HCT116 (cell line): ENCODE results near the gene PREPL. TPM values are rescaled to one million over a fixed set of nuclear protein-coding genes. Genes with fewer than 3 reads are reported as not detected.

ENCODE experiments used
- ATAC-seq: fragments of 200-7000 bp; cut with Tn5 transposase; 2 replicates; pipeline ENCODE4 v1.9.1; 2020; ENCODE audit warnings: mild to moderate bottlenecking, moderate library complexity
- BruUV-seq: library from RNA; stranded (reverse); fragments of 400-500 nt; replicated peaks from 2 replicates; lab custom pipeline; 2021; lab: Mats Ljungman, UMichigan
- CTCF ChIA-PET: fragments of 300-600 bp; sonication (Branson Sonifier 250); formaldehyde crosslinking; loops from one replicate; lab custom pipeline; 2021; ENCODE audit warnings: antibody characterized with exemption; lab: Charles Lee
- POLR2A ChIA-PET: fragments of 300-600, 350-600 bp; sonication (Branson Sonifier 250); formaldehyde crosslinking; loops from one replicate; lab custom pipeline; 2021; ENCODE audit warnings: antibody characterized with exemption; lab: Charles Lee
- RAD21 ChIA-PET, 2 experiments: fragments of 300-600 bp; sonication (Branson Sonifier 250); formaldehyde crosslinking; loops; one replicate each; lab custom pipeline; 2023; ENCODE audit warnings: low total read pairs in 2 of 2; ENCODE audit not compliant: uncharacterized antibody in 2 of 2, unreplicated experiment in 2 of 2, low non-redundant PET in 1 of 2; lab: Charles Lee
- DNase-seq: peaks from one replicate; pipeline ENCODE4 v3.0.0-alpha.2; 2010; ENCODE audit warnings: low read depth, low spot score
- H2AFZ ChIP-seq: fragments of 200-600 bp; shearing (Covaris generic), sonication (generic); 2 replicates; pipeline ENCODE4 v1.6.1; 2017; ENCODE audit warnings: low read depth, mixed run types, mixed read lengths, antibody characterized with exemption, low read length; ENCODE audit not compliant: poor library complexity, severe bottlenecking
- H3K27ac ChIP-seq: 2 replicates; pipeline ENCODE4 v1.5.1; 2012; ENCODE audit warnings: low read depth, low read length
- H3K27me3 ChIP-seq: fragments of 200-600 bp; sonication (generic); 2 replicates; pipeline ENCODE4 v1.6.1; 2016; ENCODE audit warnings: mixed run types, low read length, mixed read lengths; ENCODE audit not compliant: insufficient read depth
- H3K36me3 ChIP-seq, 2 experiments: fragments of 200-500 bp in 1 of 2; fragments of 200-600 bp in 1 of 2; sonication (Bioruptor generic) in 1 of 2; sonication (generic) in 1 of 2; 2 replicates each; pipeline versions ENCODE4 v1.5.1 to v1.6.1; 2014 to 2016; ENCODE audit warnings: low read length in 2 of 2, inconsistent platforms in 1 of 2, mixed read lengths in 1 of 2, mixed run types in 1 of 2; ENCODE audit not compliant: insufficient read depth in 2 of 2, control insufficient read depth in 1 of 2
- H3K4me1 ChIP-seq, 2 experiments: fragments of 200-600 bp in 1 of 2; sonication (generic) in 1 of 2; 2 replicates each; pipeline versions ENCODE4 v1.5.1 to v1.6.1; 2012 to 2017; ENCODE audit warnings: low read length in 2 of 2, inconsistent platforms in 1 of 2, mild to moderate bottlenecking in 1 of 2, mixed read lengths in 1 of 2, mixed run types in 1 of 2, moderate library complexity in 1 of 2; ENCODE audit not compliant: insufficient read depth in 2 of 2, control insufficient read depth in 1 of 2
- H3K4me2 ChIP-seq: fragments of 200-600 bp; sonication (generic); 2 replicates; pipeline ENCODE4 v1.6.1; 2017; ENCODE audit warnings: mixed run types, low read length, mixed read lengths
- H3K4me3 ChIP-seq, 2 experiments: fragments of 200-600 bp in 1 of 2; sonication (generic) in 1 of 2; replicated peaks in 1 of 2; 2 replicates each; pipeline ENCODE4 v1.5.1; 2011 to 2016; ENCODE audit warnings: low read length in 2 of 2, control low read depth in 1 of 2, low read depth in 1 of 2, mild to moderate bottlenecking in 1 of 2, mixed read lengths in 1 of 2, mixed run types in 1 of 2
- H3K79me2 ChIP-seq: fragments of 200-600 bp; sonication (generic); 2 replicates; pipeline ENCODE4 v1.6.1; 2017; ENCODE audit warnings: mild to moderate bottlenecking, mixed run types, low read length, moderate library complexity, mixed read lengths; ENCODE audit not compliant: insufficient read depth
- H3K9ac ChIP-seq: fragments of 200-600 bp; sonication (generic); 2 replicates; pipeline ENCODE4 v1.6.1; 2016; ENCODE audit warnings: low read length, mixed read lengths
- H3K9me2 ChIP-seq: fragments of 200-600 bp; sonication (generic), shearing (Covaris generic); 2 replicates; pipeline ENCODE4 v1.6.1; 2017; ENCODE audit warnings: mixed run types, mild to moderate bottlenecking, moderate library complexity; ENCODE audit not compliant: insufficient read depth
- H3K9me3 ChIP-seq, 2 experiments: fragments of 200-500 bp in 1 of 2; fragments of 200-600 bp in 1 of 2; sonication (Bioruptor generic) in 1 of 2; sonication (generic) in 1 of 2; 2 replicates each; pipeline ENCODE4 v1.6.1; 2014 to 2017; ENCODE audit warnings: low read length in 2 of 2, mixed read lengths in 2 of 2, inconsistent platforms in 1 of 2, low read depth in 1 of 2, mild to moderate bottlenecking in 1 of 2, mixed run types in 1 of 2, moderate library complexity in 1 of 2; ENCODE audit not compliant: control insufficient read depth in 1 of 2, insufficient read depth in 1 of 2
- H4K20me1 ChIP-seq: fragments of 200-600 bp; sonication (generic), shearing (Covaris generic); 2 replicates; pipeline ENCODE4 v1.6.1; 2017; ENCODE audit warnings: mixed run types, mild to moderate bottlenecking, moderate library complexity; ENCODE audit not compliant: insufficient read depth
- ATF3 ChIP-seq: IDR thresholded peaks from 2 replicates; pipeline ENCODE4 v1.6.1; 2012
- CEBPB ChIP-seq: IDR thresholded peaks from 2 replicates; pipeline ENCODE4 v1.6.1; 2012; ENCODE audit warnings: low read depth
- CTCF ChIP-seq, 3 experiments: fragments of 200-600 bp in 1 of 3; sonication (generic) in 1 of 3; IDR thresholded peaks in 2 of 3; conservative IDR thresholded peaks in 1 of 3; 2 replicates each; pipeline ENCODE4 v1.5.1; 2012 to 2017; ENCODE audit warnings: low read depth in 2 of 3, low read length in 2 of 3, antibody characterized with exemption in 1 of 3, borderline replicate concordance in 1 of 3, control low read depth in 1 of 3, mild to moderate bottlenecking in 1 of 3, mixed read lengths in 1 of 3, mixed run types in 1 of 3, moderate library complexity in 1 of 3; ENCODE audit not compliant: insufficient read depth in 1 of 3
- ELF1 ChIP-seq: IDR thresholded peaks from 2 replicates; pipeline ENCODE4 v1.6.1; 2012; ENCODE audit warnings: low read depth, borderline replicate concordance
- EZH2 ChIP-seq: fragments of 200-600 bp; sonication (generic); IDR thresholded peaks from 2 replicates; pipeline ENCODE4 v1.6.1; 2017; ENCODE audit warnings: antibody characterized with exemption, mixed run types
- EZH2phosphoT487 ChIP-seq: fragments of 200-600 bp; IDR thresholded peaks from 2 replicates; pipeline ENCODE4 v1.6.1; 2018; ENCODE audit warnings: antibody characterized with exemption, borderline replicate concordance
- SP1 ChIP-seq: IDR thresholded peaks from 2 replicates; pipeline ENCODE4 v1.6.1; 2012; ENCODE audit warnings: low read depth
- YY1 ChIP-seq: IDR thresholded peaks from 2 replicates; pipeline ENCODE4 v1.6.1; 2011; ENCODE audit warnings: low read length, low read depth, moderate library complexity, mild to moderate bottlenecking; ENCODE audit not compliant: insufficient replicate concordance; ENCODE audit errors: extremely low read depth
- ZBTB33 ChIP-seq: IDR thresholded peaks from 2 replicates; pipeline ENCODE4 v1.6.1; 2011; ENCODE audit warnings: mild to moderate bottlenecking, low read length, moderate library complexity; ENCODE audit not compliant: insufficient replicate concordance; ENCODE audit errors: extremely low read depth
- ZFX ChIP-seq: fragments of 450-650 bp; IDR thresholded peaks from 2 replicates; pipeline ENCODE4 v1.6.1; 2017
- intact Hi-C: fragments of 100-400 bp; cut with micrococcal nuclease; formaldehyde crosslinking; loops from 2 replicates; pipeline ENCODE4 v1.10.0; 2022
- total RNA-seq: library from RNA; stranded (reverse); gene quantifications from one replicate; pipeline ENCODE4 v1.2.1, GENCODE V29; 2021; ENCODE audit not compliant: unreplicated experiment

PREPL gene
- total RNA-seq, 1 experiment from 2014 or later, result 31.1 TPM

GRCh38 chr2:44351088-44351487, 10.2 kb downstream of the PREPL start:
- ATAC-seq, result no peak
- no peak overlapping the region for H3K4me3 ChIP-seq
- no peaks in the 10 kb centered on the region for H3K27me3 ChIP-seq
- no peaks in the 10 kb centered on the region for H3K4me1 ChIP-seq
- no peaks in the 10 kb centered on the region; a peak in 1 of 4 replicates for H3K36me3 ChIP-seq
- no peak for DNase-seq
- POLR2A ChIA-PET, result interaction anchor here (2.6 kb wide), 1 partner anchor 11 kb away, joined by 14 read pairs; the partner anchor contains the start of genes CAMKMT and PREPL
- H3K4me2 ChIP-seq, result no peak overlapping the region
- CTCF ChIA-PET, result interaction anchor here (1.0 kb wide), 1 partner anchor 9 kb away, joined by 3 read pairs; no protein-coding TSS in a partner anchor
- peaks cover 9% of the 10 kb centered on the region; the same call in 1 of the 2 replicates for H3K79me2 ChIP-seq
- intact Hi-C loops, result no loop called here
- H4K20me1 ChIP-seq, result no peaks in the 10 kb centered on the region
- H2AFZ ChIP-seq, result no peak overlapping the region
- RAD21 ChIA-PET, result no interaction called here
- TF ChIP-seq SP1 (no peak), EZH2phosphoT487 (no peak), ZFX (no peak), CEBPB (no peak), ATF3 (no peak)
- H3K9me3 ChIP-seq, result no peaks in the 10 kb centered on the region
- no peaks in the 10 kb centered on the region for H3K9me2 ChIP-seq
- no peak overlapping the region for H3K27ac ChIP-seq
- no peak overlapping the region for H3K9ac ChIP-seq
- BruUV-seq, result no TSS peak

- DNase-seq (no peak), ATAC-seq (no peak)
- no peak overlapping the region for H3K4me2 ChIP-seq
- H3K9ac ChIP-seq, result no peak overlapping the region
- no peaks in the 10 kb centered on the region for H3K9me3 ChIP-seq
- no peak overlapping the region for H2AFZ ChIP-seq
- no peak overlapping the region for H3K27ac ChIP-seq
- no peaks in the 10 kb centered on the region for H3K4me1 ChIP-seq
- ChIA-PET POLR2A (interaction anchor here (1.0 kb wide), 1 partner anchor 12 kb away, joined by 3 read pairs; the partner anchor contains the start of gene PREPL), CTCF (no interaction called here), RAD21 (no interaction called here)
- no peak overlapping the region for H3K4me3 ChIP-seq
- H3K9me2 ChIP-seq, result no peaks in the 10 kb centered on the region
- no TSS peak for BruUV-seq
- H3K36me3 ChIP-seq, result peaks cover 0 to 3% of the 10 kb centered on the region in 2 experiments; a peak in 1 of 4 replicates
- H4K20me1 ChIP-seq, result no peaks in the 10 kb centered on the region
- intact Hi-C loops, result no loop called here
- H3K79me2 ChIP-seq, result peaks cover 9% of the 10 kb centered on the region; the same call in 1 of the 2 replicates
- H3K27me3 ChIP-seq, result no peaks in the 10 kb centered on the region
- TF ChIP-seq ELF1, result no peak
- no peak for TF ChIP-seq YY1
- no peak for TF ChIP-seq EZH2
- TF ChIP-seq EZH2phosphoT487, result no peak
- no peak for TF ChIP-seq CTCF (IDR thresholded peaks at IDR 0.05 in 2 of 3, conservative IDR thresholded peaks at IDR 0.05 in 1 of 3; ENCODE audit: borderline replicate concordance in 1 of 3, insufficient read depth in 1 of 3, low read depth in 2 of 3, low read length in 2 of 3)
- TF ChIP-seq ATF3, result no peak
- TF ChIP-seq ZBTB33, result no peak
These were observed 11.8 kb downstream of the PREPL start for GRCh38 chr2:44349506-44349905.
